Measurements from ENCODE around the gene STX8. TPM values are rescaled to one million over a fixed set of nuclear protein-coding genes. Genes with fewer than 3 reads are reported as not detected.

Gene STX8
- total RNA-seq, 1 donor from 2014 or later: 61.0 TPM

- peaks cover 5% of the 10 kb centered on the region for H3K36me3 Mint-ChIP-seq (ENCODE audit: unreplicated experiment)
- H3K9me3 Mint-ChIP-seq (ENCODE audit: unreplicated experiment): peaks cover 2% of the 10 kb centered on the region
- H3K27me3 Mint-ChIP-seq (ENCODE audit: unreplicated experiment): no peaks in the 10 kb centered on the region
- H3K4me3 Mint-ChIP-seq (ENCODE audit: unreplicated experiment): no peak overlapping the region
- no peak for TF ChIP-seq CTCF (IDR thresholded peaks at IDR 0.05; ENCODE audit: partially characterized antibody, unreplicated experiment)
- no peak overlapping the region for H3K27ac Mint-ChIP-seq (ENCODE audit: unreplicated experiment)
- no peak for DNase-seq
- H3K4me1 Mint-ChIP-seq (ENCODE audit: low read depth, unreplicated experiment): peaks cover 7% of the 10 kb centered on the region
Measured at GRCh38 chr17:9409878-9410277, 165.7 kb downstream of the STX8 start.

GRCh38 chr17:9408868-9409829 lies 166.5 kb downstream of the STX8 start:
- DNase-seq: no peak
- no peak for TF ChIP-seq CTCF (IDR thresholded peaks at IDR 0.05; ENCODE audit: partially characterized antibody, unreplicated experiment)
- Mint-ChIP-seq H3K4me3 (ENCODE audit: unreplicated experiment) (no peak overlapping the region), H3K4me1 (ENCODE audit: low read depth, unreplicated experiment) (peaks cover 7% of the 10 kb centered on the region), H3K27ac (ENCODE audit: unreplicated experiment) (no peak overlapping the region), H3K27me3 (ENCODE audit: unreplicated experiment) (no peaks in the 10 kb centered on the region), H3K9me3 (ENCODE audit: unreplicated experiment) (peaks cover 2% of the 10 kb centered on the region), H3K36me3 (ENCODE audit: unreplicated experiment) (peaks cover 5% of the 10 kb centered on the region)

GRCh38 chr17:9408381-9408780 lies 167.2 kb downstream of the STX8 start:
- peaks cover 5% of the 10 kb centered on the region for H3K36me3 Mint-ChIP-seq (ENCODE audit: unreplicated experiment)
- no peak overlapping the region for H3K4me3 Mint-ChIP-seq (ENCODE audit: unreplicated experiment)
- DNase-seq: no peak
- peaks cover 7% of the 10 kb centered on the region for H3K4me1 Mint-ChIP-seq (ENCODE audit: low read depth, unreplicated experiment)
- no peaks in the 10 kb centered on the region for H3K9me3 Mint-ChIP-seq (ENCODE audit: unreplicated experiment)
- no peaks in the 10 kb centered on the region for H3K27me3 Mint-ChIP-seq (ENCODE audit: unreplicated experiment)
- no peak overlapping the region for H3K27ac Mint-ChIP-seq (ENCODE audit: unreplicated experiment)
- no peak for TF ChIP-seq CTCF (IDR thresholded peaks at IDR 0.05; ENCODE audit: partially characterized antibody, unreplicated experiment)

GRCh38 chr17:9406046-9406606 lies 169.5 kb downstream of the STX8 start:
- H3K9me3 Mint-ChIP-seq (ENCODE audit: unreplicated experiment): no peaks in the 10 kb centered on the region
- no peak overlapping the region for H3K27ac Mint-ChIP-seq (ENCODE audit: unreplicated experiment)
- no peaks in the 10 kb centered on the region for H3K27me3 Mint-ChIP-seq (ENCODE audit: unreplicated experiment)
- no peak for TF ChIP-seq CTCF (IDR thresholded peaks at IDR 0.05; ENCODE audit: partially characterized antibody, unreplicated experiment)
- no peak for DNase-seq
- no peaks in the 10 kb centered on the region for H3K36me3 Mint-ChIP-seq (ENCODE audit: unreplicated experiment)
- H3K4me3 Mint-ChIP-seq (ENCODE audit: unreplicated experiment): no peak overlapping the region
- H3K4me1 Mint-ChIP-seq (ENCODE audit: low read depth, unreplicated experiment): peaks cover 12% of the 10 kb centered on the region

GRCh38 chr17:9403257-9403656 lies 172.4 kb downstream of the STX8 start:
- no peak overlapping the region for H3K27ac Mint-ChIP-seq (ENCODE audit: unreplicated experiment)
- TF ChIP-seq CTCF (IDR thresholded peaks at IDR 0.05; ENCODE audit: partially characterized antibody, unreplicated experiment): no peak
- H3K4me3 Mint-ChIP-seq (ENCODE audit: unreplicated experiment): no peak overlapping the region
- H3K9me3 Mint-ChIP-seq (ENCODE audit: unreplicated experiment): no peaks in the 10 kb centered on the region
- H3K4me1 Mint-ChIP-seq (ENCODE audit: low read depth, unreplicated experiment): peaks cover 5% of the 10 kb centered on the region
- H3K27me3 Mint-ChIP-seq (ENCODE audit: unreplicated experiment): no peaks in the 10 kb centered on the region
- DNase-seq: no peak
- no peaks in the 10 kb centered on the region for H3K36me3 Mint-ChIP-seq (ENCODE audit: unreplicated experiment)
